Measurements from ENCODE around the gene RGPD5.
"Not testable (repeated sequence)": the region's sequence is repeated elsewhere in the genome, so short reads cannot be mapped to it uniquely, and the experiment has no call there.

Gene RGPD5

GRCh38 chr2:109898462-109899336 is 104.6 kb downstream of the RGPD5 start, which contains the start of gene LIMS3:
TSS of gene LIMS3 (plus strand) at chr2:109898688. CDS start at chr2:109898729, 41 bp downstream.
- in situ Hi-C loops (cut with MboI; ENCODE audit: low sequenced_read_pairs); H3K9me3 ChIP-seq; DNase-seq (ENCODE audit: low spot score in 2 of 2): not testable (repeated sequence)

DNA sequence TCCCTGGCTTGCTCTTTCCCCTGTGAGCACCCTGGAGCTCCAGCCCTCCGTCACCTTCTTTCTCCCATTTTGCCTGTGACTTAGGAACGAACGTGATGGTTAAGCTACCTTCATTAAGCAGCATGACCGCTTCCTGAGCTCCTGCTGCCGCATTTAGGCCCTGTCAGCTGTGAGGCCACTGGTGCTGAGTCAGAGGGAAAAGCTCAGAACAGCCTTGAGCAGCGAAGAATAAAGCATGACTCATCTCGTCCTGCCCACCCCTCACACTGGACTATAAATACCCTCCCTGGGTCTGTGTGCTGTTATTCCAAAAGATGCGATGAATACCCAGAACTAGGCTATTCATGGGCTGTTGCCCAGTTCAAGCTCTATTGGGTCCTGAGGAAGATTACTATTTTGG is 111.7 kb downstream of the RGPD5 start:
- H3K27me3 ChIP-seq (ENCODE audit: low read depth); H3K4me1 ChIP-seq; in situ Hi-C loops (cut with MboI; ENCODE audit: low sequenced_read_pairs); DNase-seq (ENCODE audit: low spot score in 2 of 2); H3K36me3 ChIP-seq (replicated peaks); H3K9me3 ChIP-seq; H3K4me3 ChIP-seq: not testable (repeated sequence)

More at GRCh38 chr2:109898462-109899336, 104.6 kb downstream of the RGPD5 start, which contains the start of gene LIMS3:
- not testable (repeated sequence) for H3K27me3 ChIP-seq (ENCODE audit: low read depth); H3K4me1 ChIP-seq; H3K4me3 ChIP-seq; H3K36me3 ChIP-seq (replicated peaks)
